Stimulated activated naive CD8-positive, alpha-beta T cell treated with anti-CD3 and anti-CD28 coated beads, Interleukin-15, Interleukin-2, amounts not matched to agents 100 U/mL and 50 U/mL, for 24 hours (primary cell): ENCODE data around the gene CMTR1.

Source experiments
- ATAC-seq: fragments of 150-1000 bp; cut with Tn5 transposase; one replicate; pipeline ENCODE4 v1.10.0; 2021
- DNase-seq: peaks from one replicate; pipeline ENCODE4 v3.0.0; 2021

The CMTR1 gene

DNA sequence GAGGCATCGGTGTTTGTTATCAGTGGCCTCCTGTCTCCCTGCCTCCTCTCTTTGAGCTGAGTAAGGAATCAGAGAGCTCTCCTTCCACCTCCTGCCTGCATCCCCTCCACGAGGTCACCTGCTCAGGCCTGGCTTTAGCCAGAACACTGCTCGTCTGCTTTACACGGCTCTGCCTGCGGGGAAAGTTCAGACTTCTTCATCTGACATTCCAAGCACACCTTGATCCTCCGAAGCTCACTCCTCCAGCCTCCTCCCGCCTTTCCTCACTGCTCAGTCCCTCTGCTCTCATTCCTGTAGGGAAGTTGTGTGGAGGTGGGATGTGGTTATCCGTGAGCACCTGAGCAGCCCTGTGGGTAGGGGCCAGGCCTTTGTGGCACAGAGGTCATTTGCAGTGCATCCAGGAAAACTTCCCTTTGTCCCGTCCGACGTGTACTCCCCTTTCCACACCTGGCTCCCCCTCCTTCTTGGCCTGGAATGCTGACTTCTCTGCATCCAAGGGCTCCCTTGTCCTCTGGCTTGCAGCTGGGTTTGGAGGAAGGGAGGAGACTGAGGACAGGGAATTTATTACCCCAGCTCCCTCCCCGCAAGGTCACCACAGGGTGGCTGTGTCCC lies 79.5 kb downstream of the CMTR1 start:
- DNase-seq (no peak), ATAC-seq (no peak)

DNA sequence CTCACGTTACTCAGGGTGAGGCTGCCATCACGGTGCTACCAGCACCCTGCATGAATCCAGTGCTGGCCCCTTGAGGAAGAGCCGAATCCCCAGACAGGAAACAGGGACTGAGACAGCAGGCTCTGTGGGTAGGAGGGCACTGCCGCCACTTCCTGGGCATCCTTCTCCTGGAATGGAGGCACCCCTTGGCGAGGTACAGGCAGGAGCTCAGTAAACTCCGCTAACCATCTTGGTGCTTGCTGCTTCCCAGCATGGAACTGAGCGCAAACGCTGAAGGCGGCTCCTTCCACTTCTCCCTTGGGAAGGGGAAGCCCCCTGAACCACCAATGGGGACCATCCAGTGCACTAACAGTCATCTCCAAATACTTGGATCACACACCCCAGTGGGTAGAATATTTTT lies 80.1 kb downstream of the CMTR1 start:
- DNase-seq (no peak), ATAC-seq (no peak)

DNA sequence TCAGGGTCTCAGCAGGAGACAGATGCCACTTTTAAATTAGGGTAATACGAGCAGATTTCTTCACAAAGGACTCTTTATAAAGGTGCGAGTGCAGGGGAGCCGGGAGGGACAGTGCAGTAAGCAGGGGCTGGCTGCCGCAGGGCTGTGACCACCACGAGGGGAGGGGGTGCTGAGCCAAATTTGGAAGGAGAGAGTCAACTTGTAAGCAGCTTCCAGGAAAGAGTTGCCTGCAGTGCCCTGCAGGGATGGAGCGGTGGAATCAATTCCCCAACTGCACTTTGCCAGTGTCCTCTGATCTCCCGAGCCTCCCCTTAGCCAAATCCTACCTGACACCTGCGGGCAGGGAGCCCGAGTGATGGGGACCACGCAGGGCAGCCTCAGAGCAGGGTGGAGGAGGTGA lies 80.6 kb downstream of the CMTR1 start:
- no peak for DNase-seq
- ATAC-seq = no peak

DNA sequence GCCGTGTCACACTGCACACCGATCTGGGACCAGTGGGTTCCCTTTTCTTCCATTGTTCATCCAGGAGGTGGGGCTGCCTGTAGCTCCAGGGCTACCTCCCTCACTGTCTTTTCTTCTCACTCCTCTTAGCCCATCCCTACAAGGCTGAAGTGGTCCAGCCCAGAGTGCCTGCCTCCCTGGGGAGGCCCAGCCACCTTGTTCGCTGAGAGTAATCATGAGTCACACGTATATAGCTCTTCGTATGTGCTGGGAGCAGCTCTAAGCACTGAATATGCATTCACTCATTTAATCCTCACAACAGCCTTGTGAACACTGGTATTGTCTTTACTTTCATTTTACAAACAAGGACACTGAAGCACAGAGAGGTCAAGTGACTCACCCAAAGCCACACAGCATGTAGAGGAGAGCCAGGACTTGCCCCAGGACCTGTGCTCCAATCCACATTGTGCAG lies 81.3 kb downstream of the CMTR1 start:
- DNase-seq (peak; percentile 58), ATAC-seq (peak; percentile 77)

DNA sequence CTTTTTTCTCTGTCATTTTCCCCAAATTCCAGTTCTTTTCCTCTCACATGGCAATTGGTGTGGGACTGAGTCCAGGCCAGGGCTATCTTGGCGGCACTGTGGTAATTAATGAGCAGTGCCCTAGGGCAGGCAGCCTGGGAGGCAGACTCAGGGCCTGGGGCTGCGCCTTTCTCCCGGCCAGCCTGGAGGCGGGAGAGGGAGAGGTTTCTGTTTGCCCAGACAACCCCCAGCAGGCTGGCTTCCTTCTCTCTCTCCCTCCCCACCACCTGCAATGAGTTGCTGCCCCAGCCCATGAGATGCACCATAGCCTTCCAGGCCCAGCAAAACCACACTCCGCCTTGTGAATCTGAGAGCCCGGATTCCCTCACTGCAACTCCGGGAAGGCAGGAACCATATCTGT lies 81.8 kb downstream of the CMTR1 start:
- DNase-seq (no peak), ATAC-seq (no peak)

DNA sequence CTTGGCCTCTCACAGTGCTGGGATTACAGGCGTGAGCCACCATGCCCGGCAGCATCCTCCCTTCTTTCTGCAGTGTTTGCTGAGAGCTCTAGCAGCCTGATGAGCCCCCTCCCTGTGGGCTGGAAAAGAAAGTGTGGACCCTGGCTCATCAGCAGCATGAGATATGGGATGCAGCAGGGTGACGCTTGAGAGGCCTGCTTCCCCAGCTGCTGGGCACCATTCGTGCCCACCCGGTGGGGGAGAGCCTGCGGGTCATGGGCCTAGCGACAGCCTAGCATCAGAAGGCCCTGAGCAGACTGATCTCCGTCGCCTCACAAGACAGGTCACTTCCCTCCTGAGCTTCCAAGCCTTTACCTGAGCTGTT lies 82.7 kb downstream of the CMTR1 start:
- DNase-seq (no peak), ATAC-seq (no peak)

DNA sequence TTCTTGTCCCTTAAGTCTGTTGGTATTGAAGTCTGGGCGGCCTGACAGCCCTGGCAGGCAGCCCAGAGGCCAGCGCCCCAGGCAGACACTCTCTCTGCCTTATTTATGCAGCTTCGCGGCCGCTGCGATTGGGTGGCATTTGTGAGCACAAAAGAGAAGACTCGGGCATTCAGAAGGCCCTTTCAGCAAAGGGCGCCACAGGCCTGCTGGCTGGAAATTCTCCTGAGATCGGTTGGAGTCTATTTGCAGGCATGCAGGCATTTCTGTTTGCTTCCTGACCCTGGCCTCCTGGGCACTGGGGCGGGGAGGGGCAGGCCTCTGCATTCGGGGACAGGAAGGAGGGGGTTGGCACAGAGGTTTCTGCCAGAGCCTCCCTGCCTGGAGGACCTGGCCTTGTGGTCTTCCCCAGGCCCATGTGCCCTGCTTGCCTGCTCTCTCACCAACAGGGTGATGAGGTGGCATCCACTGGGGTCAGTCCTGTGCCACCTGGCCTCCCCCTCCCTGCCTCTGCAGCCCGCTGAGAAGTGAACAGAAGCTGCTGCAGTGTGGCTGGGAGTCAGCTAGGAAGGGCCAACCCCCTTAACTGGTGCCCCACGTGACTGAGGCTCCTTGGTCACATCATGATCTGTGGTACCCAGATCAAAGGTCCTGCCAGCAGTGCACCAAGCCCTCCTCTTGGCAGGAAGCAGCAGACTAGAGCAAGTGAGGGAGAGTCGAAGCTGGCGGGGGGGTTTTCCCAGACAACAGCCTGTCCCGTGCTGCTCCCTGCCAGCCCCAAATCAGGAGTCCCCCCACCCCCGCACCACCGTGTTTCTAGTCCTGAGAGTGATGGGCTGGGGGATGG lies 83.3 kb downstream of the CMTR1 start:
- peak; percentile 88 for DNase-seq
- ATAC-seq = peak; percentile 85

DNA sequence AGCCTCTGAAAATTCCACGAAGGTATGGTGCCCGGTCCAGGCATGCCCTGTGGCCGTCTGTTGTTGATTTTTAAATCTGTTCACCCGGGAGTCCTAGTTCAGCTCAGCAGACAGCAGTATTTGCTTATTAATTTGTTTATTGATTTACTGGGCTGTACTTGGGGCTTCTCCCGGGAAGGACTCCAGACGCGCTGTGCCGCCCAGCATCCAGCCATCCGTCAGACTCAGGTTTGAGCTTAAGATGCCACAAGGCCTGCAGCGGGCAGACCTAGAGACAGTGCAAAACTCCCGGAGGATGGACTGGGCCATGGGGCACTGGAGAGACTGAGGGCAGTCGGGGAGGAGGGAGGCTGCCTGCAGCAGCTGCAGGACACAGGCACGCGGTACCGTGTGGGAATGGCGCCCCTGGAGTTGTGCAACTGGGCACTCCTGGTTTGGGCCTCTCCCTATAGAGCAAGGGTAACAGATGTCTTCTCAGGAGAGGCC lies 83.9 kb downstream of the CMTR1 start:
- ATAC-seq (peak; percentile 3), DNase-seq (no peak)

DNA sequence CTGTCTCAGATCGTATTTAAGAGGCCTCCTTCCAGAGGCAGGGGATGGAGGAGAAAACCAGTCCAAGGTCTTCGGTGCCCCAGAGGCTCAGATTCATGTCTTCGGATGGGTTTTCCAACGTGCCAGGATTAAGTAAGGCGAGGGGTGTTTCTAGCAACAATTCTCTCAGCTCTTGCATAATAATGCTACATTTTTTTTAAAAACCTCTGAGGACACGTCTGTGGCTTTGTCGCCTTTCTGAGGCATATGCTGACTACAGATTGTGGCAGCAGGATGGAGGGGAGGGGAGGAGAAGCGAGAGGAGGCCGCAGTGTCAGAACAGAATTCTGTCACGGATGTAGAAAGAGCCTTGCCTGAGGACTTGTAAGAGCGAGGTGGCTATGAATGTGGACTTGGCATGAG lies 84.4 kb downstream of the CMTR1 start:
- DNase-seq = peak; percentile 70
- ATAC-seq = peak; percentile 55

DNA sequence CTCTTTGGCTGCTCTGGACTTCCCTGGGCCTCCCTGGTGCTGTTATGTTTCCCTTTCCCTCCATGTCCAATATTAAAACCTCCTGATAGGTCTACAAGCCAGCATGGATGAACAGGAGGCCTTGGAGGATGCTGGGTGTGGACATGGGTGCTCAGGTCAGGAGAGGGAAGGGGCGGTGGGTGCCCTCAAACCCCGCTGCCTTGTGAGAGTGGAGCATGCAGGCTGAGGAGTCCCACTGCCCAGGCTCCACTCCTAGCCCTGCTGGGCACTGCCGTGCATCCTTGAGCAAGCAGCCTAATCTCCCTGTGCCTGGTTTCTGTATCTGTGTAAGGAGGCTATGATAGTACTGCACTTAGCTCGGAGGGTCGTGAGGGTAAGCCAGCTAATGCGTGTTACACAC lies 85.1 kb downstream of the CMTR1 start:
- DNase-seq (no peak), ATAC-seq (no peak)

DNA sequence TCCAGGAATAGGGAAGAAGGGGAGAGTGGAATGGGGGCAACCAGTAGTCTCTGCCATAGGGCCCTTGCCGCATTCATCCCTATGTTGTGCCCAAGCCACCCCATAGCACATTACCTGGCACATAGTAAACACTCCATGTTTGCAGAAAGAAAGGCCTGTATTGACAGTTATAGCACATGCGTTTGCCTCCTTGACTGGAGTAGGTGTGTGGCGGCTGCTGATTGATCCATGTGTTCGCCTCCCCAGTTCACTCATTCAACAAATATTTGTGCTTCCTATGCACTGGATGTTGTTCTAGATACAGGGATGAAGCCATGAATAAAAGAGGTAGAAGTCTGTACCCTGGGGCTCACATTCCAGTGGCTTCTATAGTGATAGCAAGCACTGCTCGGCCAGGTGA lies 86.4 kb downstream of the CMTR1 start:
- ATAC-seq = no peak
- DNase-seq = no peak

DNA sequence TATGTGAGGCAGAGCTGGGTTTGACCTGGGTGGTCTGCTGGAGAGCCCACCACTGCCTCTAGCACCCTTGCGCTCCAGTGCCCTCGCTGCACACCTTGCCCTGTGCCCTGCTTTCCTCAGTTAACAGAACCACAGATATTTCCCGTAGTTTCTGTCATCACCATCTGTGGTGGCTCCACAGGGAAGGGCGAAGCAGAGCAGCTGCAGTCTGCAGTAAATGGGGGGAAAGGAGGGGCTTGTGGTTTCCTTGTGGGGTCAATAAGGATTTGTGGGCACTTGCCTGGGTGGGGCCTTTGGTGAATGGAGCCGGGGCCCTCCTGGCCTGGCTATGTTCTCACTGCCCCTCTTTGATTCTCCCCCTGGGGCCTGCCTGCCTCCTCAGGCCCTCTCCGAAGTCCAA lies 87.9 kb downstream of the CMTR1 start:
- no peak for ATAC-seq
- DNase-seq = no peak

DNA sequence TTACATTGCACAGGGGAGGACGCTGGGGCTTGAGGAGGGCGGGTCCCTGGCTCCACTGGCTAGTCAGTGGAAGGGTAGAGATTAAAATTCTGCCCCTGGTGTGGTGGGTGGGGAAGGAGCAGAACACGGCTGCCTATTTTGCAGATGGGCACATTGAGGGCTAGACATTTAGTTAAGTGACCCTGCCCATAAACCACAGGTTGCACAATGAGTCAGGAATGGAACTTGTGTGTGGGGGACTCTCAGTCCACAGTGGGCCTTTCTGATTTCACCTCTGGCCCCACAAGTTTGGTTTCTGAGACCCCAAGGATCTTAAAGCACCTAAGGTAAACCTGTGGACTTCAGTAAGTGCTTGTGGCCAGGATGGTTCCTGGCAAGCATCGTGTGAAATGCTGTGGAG lies 88.7 kb downstream of the CMTR1 start:
- DNase-seq (peak; percentile 38), ATAC-seq (no peak)

DNA sequence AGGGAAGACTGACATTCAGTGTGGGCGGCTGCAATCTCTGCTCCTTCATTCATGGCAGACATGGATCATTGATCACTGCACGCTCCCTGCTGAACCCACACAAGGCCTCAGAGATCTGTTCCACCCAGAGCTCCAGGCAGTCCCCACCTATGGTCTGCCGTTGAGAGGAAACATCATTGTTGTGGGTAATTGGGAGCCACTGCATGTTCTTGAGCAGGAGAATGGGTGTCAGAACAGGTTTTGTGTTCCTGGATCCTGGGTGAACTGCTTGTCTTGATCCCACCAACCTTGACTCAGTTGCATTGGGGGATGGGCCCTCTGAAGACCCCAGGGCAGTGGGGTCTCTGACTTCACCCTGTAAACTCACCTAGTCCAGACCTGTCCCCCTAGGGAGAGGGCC lies 89.8 kb downstream of the CMTR1 start:
- ATAC-seq = no peak
- DNase-seq = no peak

DNA sequence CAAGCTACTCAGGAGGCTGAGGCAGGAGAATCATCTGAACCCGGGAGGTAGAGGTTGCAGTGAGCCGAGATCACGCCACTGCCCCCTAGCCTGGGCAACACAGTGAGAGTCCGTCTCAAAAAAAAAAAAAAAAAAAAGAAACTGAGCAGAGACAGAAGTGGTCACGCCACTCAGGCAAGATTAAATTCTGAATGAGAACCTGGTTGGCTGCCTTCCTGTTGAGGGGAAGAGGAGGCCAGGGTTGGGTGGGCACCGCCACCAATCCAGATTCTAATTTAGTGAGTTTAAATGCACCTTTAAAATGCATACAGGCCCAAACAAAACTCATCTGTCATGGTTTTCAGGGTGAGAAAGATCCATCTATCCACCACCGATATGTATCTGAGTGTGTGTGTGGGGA lies 90.4 kb downstream of the CMTR1 start:
- ATAC-seq = no peak
- DNase-seq = no peak

DNA sequence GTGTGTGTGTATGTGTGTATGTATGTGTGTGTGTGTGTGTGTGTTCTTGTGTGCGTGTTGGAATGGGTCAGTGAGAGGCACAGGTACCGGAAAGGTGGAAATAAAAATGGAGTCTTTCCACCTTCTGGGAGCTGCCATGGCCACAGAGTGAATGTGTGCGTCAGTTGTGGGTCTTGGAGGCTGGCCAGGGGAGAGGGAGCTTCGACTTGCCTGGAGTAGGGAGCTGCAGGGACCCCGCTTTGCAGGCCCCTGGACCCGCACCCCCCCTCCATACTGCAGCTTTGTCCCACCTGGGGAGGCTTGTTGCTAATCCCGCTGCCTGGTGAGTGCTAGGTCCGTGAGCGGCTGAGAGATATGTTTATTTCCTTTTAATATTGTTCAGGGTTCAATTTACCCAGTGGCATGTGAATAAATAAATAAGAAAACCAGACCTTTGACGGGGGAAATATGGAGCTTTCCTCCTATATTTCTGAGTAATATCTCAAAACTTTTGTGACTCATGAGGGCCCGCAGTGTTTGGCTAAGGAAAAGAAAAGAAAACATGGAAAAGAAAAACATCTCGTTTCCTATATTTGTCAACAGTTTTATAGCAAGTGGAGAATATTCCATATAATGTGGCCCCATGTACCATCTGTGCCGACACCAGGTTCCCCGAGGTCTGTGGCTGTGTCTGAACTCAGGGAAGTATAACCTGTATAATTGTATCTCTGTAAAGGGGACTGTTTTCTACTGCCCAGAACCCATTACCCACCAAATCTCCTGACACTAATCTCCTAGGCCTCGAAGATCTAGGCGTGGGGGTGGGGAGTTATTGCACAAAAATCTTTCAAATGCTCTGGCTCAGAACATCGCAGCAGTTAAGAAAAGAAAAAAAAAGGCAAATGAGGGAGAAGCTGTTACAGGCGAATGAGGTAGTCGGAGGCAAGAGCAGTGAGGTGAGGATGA lies 91.3 kb downstream of the CMTR1 start:
- no peak for ATAC-seq

DNA sequence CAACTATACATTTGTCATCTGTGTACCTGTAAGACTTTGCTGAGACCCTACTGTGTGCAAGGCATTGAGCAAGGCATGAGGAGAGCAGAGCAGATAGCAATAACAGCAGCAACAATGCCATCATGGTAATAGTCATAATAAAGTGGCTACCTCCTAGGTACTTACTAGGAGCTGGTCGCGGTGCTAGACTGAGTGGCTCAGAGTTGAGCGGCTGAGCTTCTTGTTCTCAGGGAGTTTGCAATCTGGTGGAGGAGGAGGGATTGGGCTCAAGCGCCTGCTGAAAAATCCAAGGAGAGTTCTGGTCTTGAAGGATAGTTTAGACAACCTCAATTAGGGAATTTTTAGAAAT lies 91.9 kb downstream of the CMTR1 start:
- DNase-seq = no peak
- ATAC-seq = no peak

More for the DNA sequence above, 91.3 kb downstream of the CMTR1 start:
- no peak for DNase-seq

DNA sequence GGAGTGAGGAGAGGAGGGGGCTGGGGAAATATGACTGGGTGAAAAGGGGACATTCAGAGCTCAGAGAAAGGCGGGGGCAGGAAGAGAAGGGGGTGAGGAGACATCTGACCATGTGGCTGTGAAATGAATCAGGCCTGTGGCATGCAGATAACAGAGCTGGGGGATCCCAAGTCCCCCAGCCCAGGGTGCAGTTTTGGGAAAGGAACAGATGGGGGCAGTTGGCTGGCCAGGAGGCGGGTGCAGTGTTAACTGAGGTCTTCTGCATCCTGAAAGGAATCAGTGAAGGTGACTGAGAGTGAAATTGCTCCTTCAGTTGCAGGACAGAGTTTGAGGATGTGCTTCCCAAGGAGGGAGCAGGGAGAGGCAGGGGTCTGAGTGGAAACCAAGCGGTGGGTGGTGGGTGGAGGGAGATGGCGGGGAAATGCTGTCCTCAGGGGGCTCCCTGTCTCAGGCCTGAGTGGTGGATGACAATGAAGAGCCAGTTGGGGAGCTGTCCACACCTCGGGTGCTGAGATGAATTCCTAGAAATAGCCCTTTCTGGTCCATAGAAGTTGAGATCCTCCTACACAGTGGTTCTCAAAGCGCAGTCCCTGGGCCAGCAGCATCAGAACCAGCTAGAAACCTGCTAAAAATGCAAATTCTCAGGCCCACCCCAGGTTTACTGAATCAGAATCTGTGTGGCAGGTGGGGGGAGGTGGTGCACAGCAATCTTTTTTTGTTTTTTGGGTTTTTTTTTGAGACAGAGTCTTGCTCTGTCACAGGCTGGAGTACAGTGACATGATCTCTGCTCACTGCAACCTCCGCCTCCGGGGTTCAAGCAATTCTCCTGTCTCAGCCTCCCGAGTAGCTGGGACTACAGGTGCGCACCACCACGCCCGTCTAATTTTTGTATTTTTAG lies 92.7 kb downstream of the CMTR1 start:
- DNase-seq = peak; percentile 32
- no peak for ATAC-seq

DNA sequence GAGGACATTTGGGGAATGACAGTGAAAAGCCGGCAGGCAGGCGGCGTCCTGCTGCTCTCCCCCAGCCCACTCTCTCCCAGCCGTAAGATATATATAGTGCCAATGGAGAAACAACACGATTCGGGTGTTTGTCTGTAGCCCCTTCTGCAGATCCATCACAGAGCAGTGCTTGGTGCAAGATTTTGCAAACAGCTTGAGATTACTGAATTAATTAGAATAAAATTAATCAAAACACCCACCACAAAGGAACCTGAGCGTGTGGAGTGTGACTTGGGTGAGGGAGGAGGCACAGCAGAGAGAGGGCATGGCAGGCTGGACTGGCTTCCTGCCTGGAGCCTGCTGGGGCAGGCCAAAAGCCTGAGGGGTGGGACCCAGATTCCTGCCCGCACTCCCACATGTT lies 95.5 kb downstream of the CMTR1 start:
- ATAC-seq (no peak), DNase-seq (no peak)

DNA sequence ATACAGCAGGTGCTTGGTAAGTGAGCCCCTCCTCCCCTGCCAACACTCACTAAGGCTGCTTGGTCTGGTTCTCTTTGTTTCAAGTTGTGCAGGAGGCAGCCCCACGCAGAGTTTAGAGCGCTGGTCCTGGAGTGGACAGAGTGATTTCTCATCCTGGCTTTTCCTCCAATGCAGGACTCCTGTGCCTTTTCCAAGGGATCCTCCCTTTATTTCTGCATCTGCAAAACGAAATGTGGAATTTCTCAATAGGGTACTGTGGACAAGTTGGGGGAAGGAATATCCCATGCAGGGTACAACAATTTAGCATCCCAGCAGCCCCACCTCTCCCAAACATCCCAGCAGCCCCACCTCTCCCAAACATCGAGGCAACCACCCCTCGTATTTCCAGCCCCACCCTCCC lies 97.3 kb downstream of the CMTR1 start:
- no peak for ATAC-seq

DNA sequence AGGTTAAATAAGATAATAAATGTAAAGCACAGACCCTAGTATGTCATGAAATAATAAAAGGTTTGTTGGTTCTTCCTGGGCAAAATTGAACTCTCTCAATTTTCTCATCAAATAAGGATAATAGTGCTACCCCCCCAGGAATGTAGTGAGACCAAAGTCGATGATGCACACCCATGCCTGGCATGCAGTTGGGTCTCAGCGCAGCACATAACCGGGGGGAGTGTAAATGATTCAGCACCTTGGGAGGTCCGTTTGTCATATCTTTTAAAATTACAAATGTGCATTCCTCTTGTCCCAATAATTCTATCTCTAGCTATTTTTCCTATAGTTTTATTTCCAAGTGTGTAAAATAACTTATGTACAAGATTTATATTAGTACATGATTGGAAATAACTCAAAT lies 98.0 kb downstream of the CMTR1 start:
- DNase-seq (no peak), ATAC-seq (no peak)

More for the DNA sequence above, 97.3 kb downstream of the CMTR1 start:
- no peak for DNase-seq
